ENCODE measurements around the gene ERICH2.

ERICH2 gene

DNA sequence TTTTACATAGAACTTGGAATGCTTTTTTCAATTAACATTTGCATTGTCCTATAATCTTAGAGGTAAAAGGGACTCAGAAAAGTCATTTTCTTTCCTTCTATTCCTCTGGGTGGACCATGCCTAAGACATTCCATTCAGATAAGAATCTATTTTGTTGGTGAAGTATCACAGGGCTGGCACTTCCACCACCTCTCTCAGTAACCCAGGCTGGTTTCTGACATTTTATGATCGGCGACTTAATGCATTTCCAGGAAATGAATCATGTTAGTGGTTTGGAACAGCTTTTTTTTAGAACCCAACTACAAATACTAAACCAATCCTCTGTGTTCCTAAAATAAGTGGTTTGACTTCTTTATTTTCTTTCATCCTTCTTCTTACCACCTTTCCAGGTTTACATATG, 73.5 kb downstream of the ERICH2 start:
- no peak overlapping the region for H3K4me3 ChIP-seq (ENCODE audit: low read depth, low read length)
- H3K27me3 ChIP-seq (ENCODE audit: insufficient read depth, low read depth, severe bottlenecking), result no peaks in the 10 kb centered on the region
- no peak overlapping the region for H3K27ac ChIP-seq
- H3K36me3 ChIP-seq, result 0 out of 2 replicates have a peak, but pooled peaks cover 3% of the 10 kb centered on the region
- no peak for DNase-seq
- TF ChIP-seq, protein P1, sequence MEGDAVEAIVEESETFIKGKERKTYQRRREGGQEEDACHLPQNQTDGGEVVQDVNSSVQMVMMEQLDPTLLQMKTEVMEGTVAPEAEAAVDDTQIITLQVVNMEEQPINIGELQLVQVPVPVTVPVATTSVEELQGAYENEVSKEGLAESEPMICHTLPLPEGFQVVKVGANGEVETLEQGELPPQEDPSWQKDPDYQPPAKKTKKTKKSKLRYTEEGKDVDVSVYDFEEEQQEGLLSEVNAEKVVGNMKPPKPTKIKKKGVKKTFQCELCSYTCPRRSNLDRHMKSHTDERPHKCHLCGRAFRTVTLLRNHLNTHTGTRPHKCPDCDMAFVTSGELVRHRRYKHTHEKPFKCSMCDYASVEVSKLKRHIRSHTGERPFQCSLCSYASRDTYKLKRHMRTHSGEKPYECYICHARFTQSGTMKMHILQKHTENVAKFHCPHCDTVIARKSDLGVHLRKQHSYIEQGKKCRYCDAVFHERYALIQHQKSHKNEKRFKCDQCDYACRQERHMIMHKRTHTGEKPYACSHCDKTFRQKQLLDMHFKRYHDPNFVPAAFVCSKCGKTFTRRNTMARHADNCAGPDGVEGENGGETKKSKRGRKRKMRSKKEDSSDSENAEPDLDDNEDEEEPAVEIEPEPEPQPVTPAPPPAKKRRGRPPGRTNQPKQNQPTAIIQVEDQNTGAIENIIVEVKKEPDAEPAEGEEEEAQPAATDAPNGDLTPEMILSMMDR (IDR thresholded peaks at IDR 0.05; ENCODE audit: low read depth, low read length), result no peak
- no peaks in the 10 kb centered on the region for H3K9me3 ChIP-seq (ENCODE audit: severe bottlenecking)

- H3K9me3 ChIP-seq (ENCODE audit: severe bottlenecking), result no peaks in the 10 kb centered on the region
- H3K27ac ChIP-seq, result no peak overlapping the region
- H3K27me3 ChIP-seq (ENCODE audit: insufficient read depth, low read depth, severe bottlenecking), result no peaks in the 10 kb centered on the region
- TF ChIP-seq, protein P1 (IDR thresholded peaks at IDR 0.05; ENCODE audit: low read depth, low read length), result peak; percentile 33; the same call in 1 of the 2 replicates
- DNase-seq, result peak; percentile 55
- no peaks in the 10 kb centered on the region for H3K36me3 ChIP-seq
- no peak overlapping the region for H3K4me3 ChIP-seq (ENCODE audit: low read depth, low read length)
Observed at GRCh38 chr2:170845343-170845742, 75.2 kb downstream of the ERICH2 start.

GRCh38 chr2:170846314-170846713, 76.1 kb downstream of the ERICH2 start:
- no peak overlapping the region for H3K27ac ChIP-seq
- DNase-seq, result no peak

DNA sequence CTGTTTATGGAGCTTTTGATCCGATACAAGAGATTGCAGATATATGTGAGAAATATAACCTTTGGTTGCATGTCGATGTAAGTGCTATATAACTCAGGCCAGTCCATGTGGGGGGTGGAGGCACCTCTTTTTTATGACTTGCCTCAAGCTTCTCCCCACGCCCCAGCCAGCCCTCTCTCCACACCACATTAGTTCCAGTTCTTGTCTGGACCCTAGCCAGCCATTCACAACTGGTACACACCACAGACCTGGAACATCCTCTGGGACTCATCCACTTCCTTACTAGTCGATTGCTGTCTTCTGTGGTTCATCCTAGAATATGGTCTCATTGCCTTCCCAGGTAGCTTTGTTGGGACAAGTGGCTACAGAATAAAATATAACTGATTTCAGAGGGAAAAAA, 77.5 kb downstream of the ERICH2 start:
- TF ChIP-seq, protein P1 (IDR thresholded peaks at IDR 0.05; ENCODE audit: low read depth, low read length), result no peak
- H3K27me3 ChIP-seq (ENCODE audit: insufficient read depth, low read depth, severe bottlenecking), result no peaks in the 10 kb centered on the region
- H3K27ac ChIP-seq, result no peak overlapping the region
- DNase-seq, result no peak
- no peak overlapping the region for H3K4me3 ChIP-seq (ENCODE audit: low read depth, low read length)
- H3K9me3 ChIP-seq (ENCODE audit: severe bottlenecking), result no peaks in the 10 kb centered on the region
- no peaks in the 10 kb centered on the region for H3K36me3 ChIP-seq

More at GRCh38 chr2:170846314-170846713, 76.1 kb downstream of the ERICH2 start:
- no peak overlapping the region for H3K4me3 ChIP-seq (ENCODE audit: low read depth, low read length)
- no peaks in the 10 kb centered on the region for H3K27me3 ChIP-seq (ENCODE audit: insufficient read depth, low read depth, severe bottlenecking)
- no peaks in the 10 kb centered on the region for H3K36me3 ChIP-seq
- H3K9me3 ChIP-seq (ENCODE audit: severe bottlenecking), result no peaks in the 10 kb centered on the region
- TF ChIP-seq, protein P1 (IDR thresholded peaks at IDR 0.05; ENCODE audit: low read depth, low read length), result no peak
